IMR-90 (cell line): Measurements from ENCODE around the gene PPARGC1A. TPM values are rescaled to one million over a fixed set of nuclear protein-coding genes. Genes with fewer than 3 reads are reported as not detected.

ENCODE experiments used
- ATAC-seq: fragments of 200-7000 bp; cut with Tn5 transposase; 2 replicates; pipeline ENCODE4 v1.9.1; 2020; ENCODE audit warnings: low read depth, mild to moderate bottlenecking, moderate library complexity
- BruUV-seq: library from RNA; stranded (reverse); fragments of 400-500 nt; replicated peaks from 2 replicates; lab custom pipeline; 2021; lab: Mats Ljungman, UMichigan
- CTCF ChIA-PET: fragments of 300-600 bp; formaldehyde crosslinking; extraction: SDS; loops from one replicate; lab custom pipeline; 2021; ENCODE audit warnings: antibody characterized with exemption; lab: Yijun Ruan, JAX
- POLR2A ChIA-PET: fragments of 300-600 bp; sonication (Branson Sonifier 250); formaldehyde crosslinking; loops from one replicate; lab custom pipeline; 2022; ENCODE audit warnings: antibody characterized with exemption; ENCODE audit not compliant: unreplicated experiment; lab: Charles Lee
- DNase-seq: peaks from one replicate; pipeline ENCODE4 v3.0.0; 2013
- H2AFZ ChIP-seq: replicated peaks from 2 replicates; pipeline ENCODE3; 2013; ENCODE audit warnings: low read length, mild to moderate bottlenecking; ENCODE audit not compliant: poor library complexity
- H2AK5ac ChIP-seq: 2 replicates; pipeline ENCODE4 v1.6.1; 2013; ENCODE audit warnings: low read depth, low read length, inconsistent platforms
- H2AK9ac ChIP-seq: replicated peaks from 2 replicates; pipeline ENCODE3; 2013; ENCODE audit warnings: mild to moderate bottlenecking, low read depth, low read length, moderate library complexity; ENCODE audit not compliant: poor library complexity
- H2BK120ac ChIP-seq: 2 replicates; pipeline ENCODE4 v1.6.1; 2013; ENCODE audit warnings: low read depth, low read length, inconsistent platforms
- H2BK15ac ChIP-seq: 3 replicates; pipeline ENCODE4 v1.6.1; 2013; ENCODE audit warnings: low read depth, low read length, inconsistent platforms
- H2BK20ac ChIP-seq: 2 replicates; pipeline ENCODE4 v1.6.1; 2013; ENCODE audit warnings: low read depth, mild to moderate bottlenecking, inconsistent platforms, low read length, moderate library complexity
- H2BK5ac ChIP-seq: 2 replicates; pipeline ENCODE4 v1.6.1; 2013; ENCODE audit warnings: mild to moderate bottlenecking, low read depth, low read length, inconsistent platforms; ENCODE audit not compliant: poor library complexity, severe bottlenecking
- H3K14ac ChIP-seq: replicated peaks from 2 replicates; pipeline ENCODE4 v1.6.1; 2013; ENCODE audit warnings: low read depth, low read length, inconsistent platforms
- H3K18ac ChIP-seq: 2 replicates; pipeline ENCODE4 v1.6.1; 2013; ENCODE audit warnings: low read depth, low read length, control low read depth
- H3K23ac ChIP-seq: 2 replicates; pipeline ENCODE4 v1.6.1; 2013; ENCODE audit warnings: low read depth, low read length, inconsistent platforms
- H3K27ac ChIP-seq: 2 replicates; pipeline ENCODE4 v1.5.1; 2013; ENCODE audit warnings: mild to moderate bottlenecking, control low read depth, low read length; ENCODE audit not compliant: insufficient read depth
- H3K27me3 ChIP-seq: 2 replicates; pipeline ENCODE4 v1.6.1; 2013; ENCODE audit warnings: low read length; ENCODE audit not compliant: control insufficient read depth, insufficient read depth
- H3K36me3 ChIP-seq: 2 replicates; pipeline ENCODE4 v1.6.1; 2013; ENCODE audit warnings: low read length, mixed read lengths; ENCODE audit not compliant: control insufficient read depth, insufficient read depth
- H3K4ac ChIP-seq: 2 replicates; pipeline ENCODE4 v1.6.1; 2013; ENCODE audit warnings: low read depth, low read length, inconsistent platforms
- H3K4me1 ChIP-seq: 2 replicates; pipeline ENCODE4 v1.6.1; 2013; ENCODE audit warnings: low read length, mixed read lengths; ENCODE audit not compliant: control insufficient read depth, insufficient read depth
- H3K4me2 ChIP-seq: 2 replicates; pipeline ENCODE4 v1.6.1; 2013; ENCODE audit warnings: low read depth, mild to moderate bottlenecking, control low read depth, low read length, moderate library complexity
- H3K4me3 ChIP-seq: 2 replicates; pipeline ENCODE4 v1.5.1; 2013; ENCODE audit warnings: low read depth, mild to moderate bottlenecking, control low read depth, low read length, moderate library complexity; ENCODE audit not compliant: insufficient read depth
- H3K56ac ChIP-seq: 2 replicates; pipeline ENCODE4 v1.6.1; 2013; ENCODE audit warnings: low read length, inconsistent platforms; ENCODE audit not compliant: insufficient read depth; ENCODE audit errors: extremely low read depth
- H3K79me1 ChIP-seq, 2 experiments: 2 replicates each; pipeline ENCODE4 v1.6.1; 2013; ENCODE audit warnings: low read length in 2 of 2, inconsistent platforms in 1 of 2, low read depth in 1 of 2
- H3K9ac ChIP-seq: 2 replicates; pipeline ENCODE4 v1.6.1; 2013; ENCODE audit warnings: low read depth, low read length, control low read depth
- H3K9me1 ChIP-seq: 2 replicates; pipeline ENCODE4 v1.6.1; 2013; ENCODE audit warnings: low read length, inconsistent platforms; ENCODE audit not compliant: insufficient read depth
- H3K9me3 ChIP-seq: 2 replicates; pipeline ENCODE4 v1.6.1; 2013; ENCODE audit warnings: low read length; ENCODE audit not compliant: control insufficient read depth, insufficient read depth
- H4K20me1 ChIP-seq: 2 replicates; pipeline ENCODE4 v1.6.1; 2013; ENCODE audit warnings: low read length, inconsistent platforms; ENCODE audit not compliant: insufficient read depth
- H4K5ac ChIP-seq: 2 replicates; pipeline ENCODE4 v1.6.1; 2013; ENCODE audit warnings: mild to moderate bottlenecking, low read depth, low read length, control low read depth
- H4K8ac ChIP-seq, 2 experiments: 2 replicates each; pipeline ENCODE4 v1.6.1; 2013; ENCODE audit warnings: low read depth in 2 of 2, low read length in 2 of 2, control low read depth in 1 of 2, inconsistent platforms in 1 of 2
- H4K91ac ChIP-seq: 2 replicates; pipeline ENCODE4 v1.6.1; 2013; ENCODE audit warnings: low read depth, low read length, inconsistent platforms; ENCODE audit not compliant: insufficient read depth
- CHD1 ChIP-seq: IDR thresholded peaks from 2 replicates; pipeline ENCODE4 v1.6.1; 2012; ENCODE audit warnings: low read depth, low read length, improper control_type of control experiment
- FOS ChIP-seq: fragments of 150-350 bp; IDR thresholded peaks from 2 replicates; pipeline ENCODE4 v1.6.1; 2016; ENCODE audit warnings: low read depth, low read length
- NFE2L2 ChIP-seq: fragments of 150-350 bp; IDR thresholded peaks from 2 replicates; pipeline ENCODE4 v1.6.1; 2016; ENCODE audit warnings: low read depth, mild to moderate bottlenecking, low read length
- POLR2A ChIP-seq: IDR thresholded peaks from 2 replicates; pipeline ENCODE4 v1.6.1; 2012; ENCODE audit warnings: mild to moderate bottlenecking, low read depth, low read length
- RAD21 ChIP-seq: IDR thresholded peaks from 2 replicates; pipeline ENCODE4 v1.6.1; 2012; ENCODE audit warnings: low read length, improper control_type of control experiment
- RCOR1 ChIP-seq: IDR thresholded peaks from 2 replicates; pipeline ENCODE4 v1.6.1; 2012; ENCODE audit warnings: mild to moderate bottlenecking, low read length, improper control_type of control experiment; ENCODE audit not compliant: insufficient replicate concordance
- RFX5 ChIP-seq: IDR thresholded peaks from 2 replicates; pipeline ENCODE4 v1.8.0; 2012; ENCODE audit warnings: low read depth, mild to moderate bottlenecking, low read length, moderate library complexity
- SMC3 ChIP-seq: fragments of 150-350 bp; IDR thresholded peaks from 2 replicates; pipeline ENCODE4 v1.6.1; 2016; ENCODE audit warnings: low read depth, mild to moderate bottlenecking, antibody characterized with exemption, low read length, moderate library complexity
- WGBS, 2 experiments: methylation state at CpG; one replicate each; pipeline versions ENCODE4 v1.1.5 to v1.1.7; 2013; ENCODE audit warnings: missing lambda C conversion rate in 2 of 2; ENCODE audit not compliant: insufficient read length in 1 of 2; ENCODE audit errors: extremely low coverage in 2 of 2; 5-methylcytosine and 5-hydroxymethylcytosine counted together
- dilution Hi-C: fragments of 300-500 bp; cut with HindIII; formaldehyde crosslinking; loops from one replicate; pipeline ENCODE4 v1.14.3; 2018; ENCODE audit warnings: low sequenced_read_pairs; ENCODE audit not compliant: unreplicated experiment
- in situ Hi-C: fragments of 300-500 bp; cut with MboI; formaldehyde crosslinking; loops from 3 replicates; pipeline ENCODE4 v1.14.3; 2019; ENCODE audit warnings: low sequenced_read_pairs, inconsistent platforms, mixed read lengths
- intact Hi-C: fragments of 100-400 bp; cut with micrococcal nuclease; formaldehyde crosslinking; loops from 2 replicates; pipeline ENCODE4 v1.10.0; 2022
- polyA plus RNA-seq, 3 experiments: library from polyadenylated mRNA; depleted of rRNA; stranded (reverse); fragments of >200 nt; gene quantifications; 2 replicates each; pipeline ENCODE4 v1.2.3, GENCODE V29; 2012; ENCODE audit warnings: low replicate concordance in 1 of 3
- total RNA-seq: library from RNA; depleted of rRNA; stranded (reverse); fragments of >200 nt; gene quantifications from 2 replicates; pipeline ENCODE4 v1.2.3, GENCODE V29; 2012
- TF ChIP-seq, protein P1 (sequence below): fragments of 150-350 bp; IDR thresholded peaks from 2 replicates; pipeline ENCODE4 v1.6.1; 2017; ENCODE audit warnings: mild to moderate bottlenecking, antibody characterized with exemption, low read length, low read depth
- TF ChIP-seq, protein P2 (sequence below): conservative IDR thresholded peaks from 2 replicates; pipeline ENCODE4 v1.5.1; 2012; ENCODE audit warnings: mild to moderate bottlenecking, low read depth, low read length, improper control_type of control experiment
- TF ChIP-seq, protein P3 (sequence below): fragments of 150-350 bp; IDR thresholded peaks from 2 replicates; pipeline ENCODE4 v1.6.1; 2016; ENCODE audit warnings: low read depth, mild to moderate bottlenecking, low read length, moderate library complexity, borderline replicate concordance

Gene PPARGC1A
- total and polyA plus RNA-seq, 2 of the 4 experiments (the other 2 are of a cell fraction), result under 0.01 to 0.03 TPM

DNA sequence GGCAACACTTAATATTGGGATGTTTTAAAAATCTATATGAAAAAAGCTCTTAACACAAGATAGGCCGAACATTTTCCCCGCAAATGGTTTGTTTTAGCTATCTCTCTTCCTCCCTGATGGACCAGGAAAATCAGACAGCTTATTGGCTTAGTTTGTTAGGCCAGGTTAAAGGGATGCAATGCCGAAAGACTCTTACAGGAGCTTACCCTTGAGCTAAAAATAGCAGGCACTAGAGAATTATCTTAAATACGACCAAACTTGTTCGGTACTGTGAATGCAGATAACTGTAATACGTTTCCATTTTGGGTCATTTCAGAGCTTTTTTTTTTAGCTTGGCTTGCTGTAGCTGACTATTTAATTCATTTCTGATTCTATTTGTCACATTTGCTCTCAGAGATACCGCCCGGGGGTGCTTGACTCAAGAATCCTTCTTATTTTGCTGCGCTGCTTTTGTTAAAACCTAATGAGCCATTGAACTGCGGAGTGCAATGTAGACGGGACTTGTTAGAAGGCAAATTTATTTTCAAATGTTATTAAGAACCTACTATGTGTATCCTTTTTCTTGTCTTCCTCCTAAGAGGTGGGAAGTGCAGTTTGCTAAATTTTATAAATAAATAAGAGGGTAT is 23.3 kb downstream of the PPARGC1A start:
- Histone ChIP-seq H3K4me3 (no peak overlapping the region), H3K23ac (no peak overlapping the region), H4K8ac (no peak overlapping the region), H3K27ac (no peak overlapping the region), H4K20me1 (no peaks in the 10 kb centered on the region), H3K27me3 (peaks cover 6% of the 10 kb centered on the region), H3K18ac (no peak overlapping the region), H2AFZ (no peak overlapping the region), H2BK5ac (no peak overlapping the region), H4K5ac (no peak overlapping the region), H3K4me1 (no peaks in the 10 kb centered on the region), H3K14ac (no peak overlapping the region), H3K9me1 (no peaks in the 10 kb centered on the region), H2BK20ac (no peak overlapping the region), H2AK9ac (no peak overlapping the region), H2AK5ac (no peak overlapping the region), H3K9me3 (no peaks in the 10 kb centered on the region), H3K56ac (no peak overlapping the region), H2BK15ac (no peak overlapping the region), H3K79me1 (no peaks in the 10 kb centered on the region), H4K91ac (no peak overlapping the region), H3K36me3 (no peaks in the 10 kb centered on the region), H3K4ac (no peak overlapping the region), H3K4me2 (no peak overlapping the region), H2BK120ac (no peak overlapping the region), H3K9ac (no peak overlapping the region)
- ChIA-PET POLR2A (no interaction called here), CTCF (interaction anchor here (1.2 kb wide), 1 partner anchor 9 kb away, joined by 4 read pairs; no protein-coding TSS in a partner anchor)
- dilution Hi-C loops, result no loop called here
- intact Hi-C loops, result no loop called here
- no peak for ATAC-seq
- no peak for DNase-seq
- in situ Hi-C loops, result no loop called here
- TF ChIP-seq, protein P1, sequence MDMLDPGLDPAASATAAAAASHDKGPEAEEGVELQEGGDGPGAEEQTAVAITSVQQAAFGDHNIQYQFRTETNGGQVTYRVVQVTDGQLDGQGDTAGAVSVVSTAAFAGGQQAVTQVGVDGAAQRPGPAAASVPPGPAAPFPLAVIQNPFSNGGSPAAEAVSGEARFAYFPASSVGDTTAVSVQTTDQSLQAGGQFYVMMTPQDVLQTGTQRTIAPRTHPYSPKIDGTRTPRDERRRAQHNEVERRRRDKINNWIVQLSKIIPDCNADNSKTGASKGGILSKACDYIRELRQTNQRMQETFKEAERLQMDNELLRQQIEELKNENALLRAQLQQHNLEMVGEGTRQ, result no peak
- TF ChIP-seq, protein P2, sequence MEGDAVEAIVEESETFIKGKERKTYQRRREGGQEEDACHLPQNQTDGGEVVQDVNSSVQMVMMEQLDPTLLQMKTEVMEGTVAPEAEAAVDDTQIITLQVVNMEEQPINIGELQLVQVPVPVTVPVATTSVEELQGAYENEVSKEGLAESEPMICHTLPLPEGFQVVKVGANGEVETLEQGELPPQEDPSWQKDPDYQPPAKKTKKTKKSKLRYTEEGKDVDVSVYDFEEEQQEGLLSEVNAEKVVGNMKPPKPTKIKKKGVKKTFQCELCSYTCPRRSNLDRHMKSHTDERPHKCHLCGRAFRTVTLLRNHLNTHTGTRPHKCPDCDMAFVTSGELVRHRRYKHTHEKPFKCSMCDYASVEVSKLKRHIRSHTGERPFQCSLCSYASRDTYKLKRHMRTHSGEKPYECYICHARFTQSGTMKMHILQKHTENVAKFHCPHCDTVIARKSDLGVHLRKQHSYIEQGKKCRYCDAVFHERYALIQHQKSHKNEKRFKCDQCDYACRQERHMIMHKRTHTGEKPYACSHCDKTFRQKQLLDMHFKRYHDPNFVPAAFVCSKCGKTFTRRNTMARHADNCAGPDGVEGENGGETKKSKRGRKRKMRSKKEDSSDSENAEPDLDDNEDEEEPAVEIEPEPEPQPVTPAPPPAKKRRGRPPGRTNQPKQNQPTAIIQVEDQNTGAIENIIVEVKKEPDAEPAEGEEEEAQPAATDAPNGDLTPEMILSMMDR, result no peak
- TF ChIP-seq RAD21 (no peak), RFX5 (no peak), SMC3 (no peak), POLR2A (no peak), NFE2L2 (no peak), CHD1 (no peak), RCOR1 (no peak), FOS (no peak)
- TF ChIP-seq, protein P3, sequence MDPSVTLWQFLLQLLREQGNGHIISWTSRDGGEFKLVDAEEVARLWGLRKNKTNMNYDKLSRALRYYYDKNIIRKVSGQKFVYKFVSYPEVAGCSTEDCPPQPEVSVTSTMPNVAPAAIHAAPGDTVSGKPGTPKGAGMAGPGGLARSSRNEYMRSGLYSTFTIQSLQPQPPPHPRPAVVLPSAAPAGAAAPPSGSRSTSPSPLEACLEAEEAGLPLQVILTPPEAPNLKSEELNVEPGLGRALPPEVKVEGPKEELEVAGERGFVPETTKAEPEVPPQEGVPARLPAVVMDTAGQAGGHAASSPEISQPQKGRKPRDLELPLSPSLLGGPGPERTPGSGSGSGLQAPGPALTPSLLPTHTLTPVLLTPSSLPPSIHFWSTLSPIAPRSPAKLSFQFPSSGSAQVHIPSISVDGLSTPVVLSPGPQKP, result no peak
- BruUV-seq, result no TSS peak
- no CpG with 5 or more reads among the region's 11 CpGs for WGBS, 2 experiments
